T47D (cell line): Measurements from ENCODE around the gene UBTD1.
A peak's percentile ranks its signal among the peaks of the same experiment; 100 is the strongest.
"Not testable (repeated sequence)": the region's sequence is repeated elsewhere in the genome, so short reads cannot be mapped to it uniquely, and the experiment has no call there.

Experiments
- DNase-seq, 2 experiments: peaks; one replicate each; pipeline versions ENCODE4 v3.0.0 to v3.0.0-alpha.2; 2011 to 2012; ENCODE audit warnings: low read depth in 1 of 2, low spot score in 1 of 2
- JUND ChIP-seq: IDR thresholded peaks from 2 replicates; pipeline ENCODE4 v1.6.1; 2012; ENCODE audit warnings: low read depth
- in situ Hi-C: cut with HindIII; loops from 2 replicates; pipeline ENCODE4 v1.10.0; 2016; ENCODE audit warnings: low sequenced_read_pairs, low pct_unique_long_range_greater_than_20kb

The UBTD1 gene

GRCh38 chr10:97525086-97525485, 26.4 kb downstream of the UBTD1 start:
- in situ Hi-C loops = no loop called here
- no peak for DNase-seq
- TF ChIP-seq JUND = no peak

GRCh38 chr10:97525683-97526110, 27.0 kb downstream of the UBTD1 start:
- in situ Hi-C loops = no loop called here
- no peak for DNase-seq
- no peak for TF ChIP-seq JUND

- DNase-seq, in situ Hi-C loops: not testable (repeated sequence)
Observed at GRCh38 chr10:97528876-97529275, 30.2 kb downstream of the UBTD1 start.

- no peak for TF ChIP-seq JUND
- DNase-seq = no peak
- in situ Hi-C loops = no loop called here
Observed at GRCh38 chr10:97529685-97530465, 31.2 kb downstream of the UBTD1 start.

- TF ChIP-seq JUND = no peak
- in situ Hi-C loops = no loop called here
- no peak for DNase-seq
Observed at GRCh38 chr10:97531401-97531986, 32.8 kb downstream of the UBTD1 start.

- in situ Hi-C loops = no loop called here
- no peak for DNase-seq
- TF ChIP-seq JUND = no peak
Observed at GRCh38 chr10:97532935-97533671, 34.4 kb downstream of the UBTD1 start.

GRCh38 chr10:97533888-97534287, 35.2 kb downstream of the UBTD1 start:
- DNase-seq = no peak
- TF ChIP-seq JUND = no peak
- in situ Hi-C loops = no loop called here

- peak in 1 of 2 experiments; percentile 48 for DNase-seq
- in situ Hi-C loops = no loop called here
- no peak for TF ChIP-seq JUND
Observed at GRCh38 chr10:97534746-97535367, 36.1 kb downstream of the UBTD1 start.

- no peak for TF ChIP-seq JUND
- in situ Hi-C loops = no loop called here
- DNase-seq = no peak
Observed at GRCh38 chr10:97537186-97537869, 38.6 kb downstream of the UBTD1 start.

- no peak for TF ChIP-seq JUND
- in situ Hi-C loops = no loop called here
- DNase-seq = no peak
Observed at GRCh38 chr10:97538411-97538810, 39.7 kb downstream of the UBTD1 start.

- TF ChIP-seq JUND = no peak
- in situ Hi-C loops = no loop called here
- DNase-seq = peak in 1 of 2 experiments; percentile 88
Observed at GRCh38 chr10:97538839-97539238, 40.1 kb downstream of the UBTD1 start.

GRCh38 chr10:97539523-97540200, 40.9 kb downstream of the UBTD1 start:
- DNase-seq = peak in 1 of 2 experiments; percentile 50
- in situ Hi-C loops = no loop called here
- TF ChIP-seq JUND = no peak
